NCI-H345 (cell line): ENCODE results near the gene ANGEL1.

Source experiments
- DNase-seq: peaks from one replicate; lab custom pipeline; 2025; lab: John Stamatoyannopoulos, UW

The ANGEL1 gene

DNA sequence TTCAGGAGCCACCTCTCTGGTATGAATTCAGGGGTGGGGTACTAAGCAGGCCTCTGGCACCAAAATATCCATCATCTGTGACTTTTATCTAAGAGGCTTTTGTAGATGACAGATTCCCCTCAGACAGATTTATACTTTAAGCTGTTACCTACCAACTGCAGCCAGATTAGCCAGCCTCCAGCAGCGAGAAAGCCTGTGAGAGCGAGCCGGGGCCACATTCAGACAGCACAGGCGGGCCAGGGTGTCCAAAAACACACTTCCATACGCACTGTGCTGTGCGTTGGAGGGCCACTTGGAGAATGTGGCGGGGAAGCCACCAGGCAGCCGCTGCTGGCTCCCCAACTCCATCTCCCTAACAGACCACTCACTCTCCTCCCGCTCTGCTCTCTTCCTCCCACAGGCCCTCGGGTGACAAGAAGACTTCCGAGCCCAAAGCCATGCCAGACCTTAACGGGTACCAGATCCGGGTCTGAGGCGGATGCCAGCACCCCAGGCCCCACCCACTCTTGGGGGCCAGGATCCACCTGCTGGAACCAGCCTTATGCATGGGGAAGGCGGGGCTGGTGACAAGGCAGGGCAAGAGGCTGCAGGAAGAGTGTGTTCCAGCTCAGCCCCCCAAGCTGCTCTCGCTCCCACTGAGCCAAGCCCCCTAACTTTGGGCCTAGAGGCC, 34.0 kb downstream of the ANGEL1 start:
- DNase-seq = no peak

DNA sequence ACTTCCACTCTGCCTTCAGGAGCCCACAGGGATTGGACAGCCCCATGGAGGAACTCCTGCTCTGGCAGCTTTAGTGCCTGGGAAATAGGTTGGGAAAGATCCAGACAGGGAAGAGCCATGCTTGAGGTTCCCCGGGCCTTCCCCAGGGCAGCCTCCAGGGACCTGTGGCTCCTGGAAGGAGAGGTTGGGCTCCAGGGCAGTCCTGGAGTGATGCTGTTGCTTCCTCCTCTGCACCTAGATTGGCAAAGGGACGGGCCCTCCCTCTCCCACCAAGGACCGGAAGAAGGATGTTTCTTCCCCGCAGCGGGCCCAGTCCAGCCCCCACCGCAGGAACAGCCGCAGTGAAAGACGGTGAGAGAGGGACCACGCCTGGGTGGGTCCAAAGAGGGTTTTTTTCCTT, 35.0 kb downstream of the ANGEL1 start:
- DNase-seq = no peak

DNA sequence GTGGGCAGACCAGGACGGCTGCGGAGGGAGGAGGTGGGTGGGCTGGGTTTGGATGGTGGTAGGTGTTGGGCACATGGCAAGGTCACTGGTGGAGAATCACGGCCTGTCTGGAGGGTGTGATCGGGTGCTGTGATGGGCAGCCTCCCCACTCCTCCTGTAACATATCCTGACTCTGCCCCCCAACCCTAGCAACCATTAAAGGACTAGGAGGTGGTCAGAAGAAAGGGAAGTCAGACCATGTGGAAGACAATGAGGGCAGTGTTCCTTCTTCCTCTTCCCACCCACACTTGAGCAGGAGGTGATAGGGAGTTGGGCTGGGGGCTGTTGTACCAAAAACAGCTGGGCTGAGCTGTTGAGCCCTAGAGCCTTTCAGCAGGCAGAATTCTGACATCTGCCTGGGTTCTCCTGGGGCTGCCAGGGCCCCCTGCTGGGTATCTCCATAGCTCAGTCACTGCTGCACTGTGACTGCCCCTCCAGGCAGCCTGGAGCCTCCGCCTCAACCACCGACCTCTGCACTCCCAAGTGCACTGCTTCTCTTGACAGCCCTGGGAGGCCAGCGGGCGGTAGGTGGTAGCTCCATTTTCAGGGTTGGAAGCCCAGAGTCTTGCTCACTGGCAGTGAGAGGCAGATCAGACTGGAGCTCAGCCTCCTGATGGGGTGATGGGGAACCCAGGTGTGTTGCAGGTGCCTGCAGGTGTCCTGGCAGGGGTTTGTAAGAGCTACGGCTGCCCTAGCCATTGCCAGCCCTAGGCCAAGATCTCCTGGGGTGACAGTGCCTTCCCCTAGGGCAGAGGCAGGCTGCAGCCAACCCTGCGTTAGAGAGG, 36.0 kb downstream of the ANGEL1 start:
- peak; percentile 33 for DNase-seq

DNA sequence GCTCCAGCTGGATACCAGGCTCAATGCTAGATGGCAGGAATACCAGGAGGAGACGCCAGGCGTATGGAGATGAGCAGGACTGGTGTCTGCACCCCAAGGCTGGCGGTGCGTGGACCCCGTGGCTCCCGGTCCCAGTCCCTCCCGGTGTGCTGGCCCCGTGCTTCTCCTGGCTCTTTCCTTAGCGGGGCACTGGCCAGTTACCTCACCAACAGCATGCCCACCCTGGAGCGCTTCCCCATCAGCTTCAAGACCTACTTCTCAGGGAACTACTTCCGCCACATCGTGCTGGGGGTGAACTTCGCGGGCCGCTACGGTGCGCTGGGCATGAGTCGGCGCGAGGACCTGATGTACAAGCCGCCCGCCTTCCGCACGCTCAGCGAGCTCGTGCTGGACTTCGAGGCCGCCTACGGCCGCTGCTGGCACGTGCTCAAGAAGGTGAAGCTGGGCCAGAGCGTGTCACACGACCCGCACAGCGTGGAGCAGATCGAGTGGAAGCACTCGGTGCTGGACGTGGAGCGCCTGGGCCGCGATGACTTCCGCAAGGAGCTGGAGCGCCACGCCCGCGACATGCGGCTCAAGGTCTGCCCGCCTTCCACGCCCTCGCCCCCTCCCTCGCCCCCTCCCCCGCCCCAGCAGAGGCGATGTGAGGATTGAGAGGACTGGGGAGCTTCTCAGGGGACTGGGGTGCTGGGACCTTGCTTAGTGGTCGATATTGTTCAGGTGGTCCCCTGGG, 36.8 kb downstream of the ANGEL1 start:
- DNase-seq = no peak

DNA sequence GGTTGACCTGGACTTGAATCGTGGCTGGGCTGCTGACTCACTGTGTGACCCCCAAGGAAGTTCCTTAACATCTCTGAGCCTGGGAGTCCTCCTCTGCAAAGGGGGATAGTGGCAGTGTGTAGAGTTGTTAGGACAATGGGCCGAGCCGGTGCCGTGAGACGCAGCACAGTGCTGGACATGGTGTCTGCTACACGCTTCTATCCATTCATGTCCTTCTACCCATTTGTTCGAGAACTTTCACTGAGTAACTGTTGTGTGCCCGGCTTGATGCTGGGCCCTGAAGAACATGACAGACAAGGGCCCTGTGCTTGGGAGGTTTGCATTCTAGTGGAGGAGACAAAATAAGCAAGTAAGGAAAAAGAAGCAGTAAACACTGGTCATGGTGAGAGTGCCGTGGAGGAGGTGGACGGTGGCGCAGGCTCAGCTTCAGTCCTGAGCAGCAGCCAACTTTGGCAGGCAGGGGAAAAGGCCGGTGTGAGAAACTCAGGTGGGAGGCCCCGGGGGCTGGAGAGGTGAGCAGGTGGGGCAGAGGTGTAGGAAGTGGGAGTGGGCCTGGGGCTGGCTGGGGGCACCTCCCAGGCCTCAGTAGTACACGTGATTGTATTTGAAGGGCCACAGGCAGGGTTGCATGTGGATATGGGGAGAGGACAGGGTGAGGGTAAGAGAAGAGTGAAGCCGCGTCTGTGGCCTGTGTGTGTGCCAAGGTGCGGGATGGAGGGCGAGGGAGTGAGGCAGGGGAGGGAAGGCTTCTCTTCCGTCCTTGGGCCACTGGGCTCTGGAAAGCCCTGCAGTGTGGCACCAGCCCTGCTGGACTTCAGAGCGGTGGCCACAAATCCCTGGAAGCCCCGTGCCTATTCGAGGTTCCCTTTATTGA, 37.6 kb downstream of the ANGEL1 start:
- DNase-seq = no peak

DNA sequence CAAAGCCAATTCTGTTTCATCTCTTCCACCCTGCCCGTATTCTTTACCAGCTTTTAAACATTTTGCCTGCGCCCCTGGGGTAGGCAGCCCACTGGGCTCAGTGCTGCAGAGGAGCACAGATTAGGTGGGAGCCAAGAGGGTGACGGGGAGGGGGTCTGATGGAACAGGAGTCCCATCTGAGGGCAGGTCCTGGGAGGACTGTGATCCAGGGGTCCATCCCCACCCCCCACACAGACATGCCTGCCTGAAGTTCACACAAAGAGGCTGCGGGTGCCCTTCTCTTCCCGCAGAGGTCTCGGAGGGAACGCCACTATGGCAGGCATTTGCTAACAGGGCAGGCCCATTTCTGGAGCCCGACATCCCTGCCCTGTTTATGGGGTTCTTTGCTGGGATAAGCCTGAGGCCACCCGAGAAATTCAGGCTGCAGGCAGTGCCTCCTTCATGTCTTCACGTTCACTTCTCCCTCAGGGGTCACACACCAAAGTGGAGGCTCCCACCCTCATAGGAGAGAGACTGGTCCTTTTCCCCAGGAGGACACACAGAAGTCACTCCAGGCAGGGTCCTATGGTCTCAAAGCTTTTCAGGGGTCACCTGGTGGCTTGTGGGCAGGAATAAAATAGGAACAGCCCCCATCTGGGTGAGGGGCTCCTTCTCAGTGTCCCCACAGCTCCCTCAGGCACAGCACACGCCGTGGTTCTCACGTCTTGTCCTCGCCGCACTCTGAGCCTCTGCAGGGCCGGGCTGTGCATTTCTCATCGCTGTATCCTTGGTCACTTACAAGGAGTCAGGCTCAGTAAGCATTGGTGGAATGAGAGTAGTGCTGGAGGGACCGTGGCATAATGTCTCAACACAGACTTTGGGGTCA, 38.5 kb downstream of the ANGEL1 start:
- DNase-seq = no peak

DNA sequence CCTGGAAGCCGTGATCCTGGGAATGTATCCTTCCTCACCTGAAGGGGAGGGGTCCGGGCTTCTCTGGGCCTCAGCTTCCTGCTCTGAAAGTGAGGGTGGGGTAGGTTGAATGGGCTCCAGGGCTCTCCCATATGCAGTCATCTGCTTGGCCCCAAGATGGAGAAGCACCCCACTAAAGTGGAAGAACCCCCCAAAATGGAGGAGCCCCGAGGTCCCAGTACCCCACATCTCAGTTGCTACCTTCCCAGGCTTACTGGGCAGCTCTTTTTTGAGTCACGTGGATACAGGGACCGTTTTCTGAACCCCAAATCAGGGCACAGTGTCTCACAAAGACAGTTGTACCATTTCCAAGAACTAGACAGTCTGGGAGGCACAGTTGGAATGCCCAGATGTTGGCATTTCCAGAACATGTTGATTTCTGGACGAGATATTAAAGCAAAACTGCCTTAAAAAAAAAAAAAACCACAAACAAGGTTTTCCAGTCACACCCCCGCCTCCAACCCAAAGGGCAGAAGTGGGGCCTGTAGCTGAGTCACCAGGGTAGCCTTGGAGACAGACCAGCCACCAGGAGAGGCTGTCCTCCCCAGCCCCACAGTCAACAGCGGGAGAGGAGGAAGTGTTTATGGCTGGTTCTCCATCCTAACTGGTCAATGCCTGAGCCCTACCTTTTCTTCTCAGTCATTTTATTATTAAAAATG, 39.3 kb downstream of the ANGEL1 start:
- no peak for DNase-seq

DNA sequence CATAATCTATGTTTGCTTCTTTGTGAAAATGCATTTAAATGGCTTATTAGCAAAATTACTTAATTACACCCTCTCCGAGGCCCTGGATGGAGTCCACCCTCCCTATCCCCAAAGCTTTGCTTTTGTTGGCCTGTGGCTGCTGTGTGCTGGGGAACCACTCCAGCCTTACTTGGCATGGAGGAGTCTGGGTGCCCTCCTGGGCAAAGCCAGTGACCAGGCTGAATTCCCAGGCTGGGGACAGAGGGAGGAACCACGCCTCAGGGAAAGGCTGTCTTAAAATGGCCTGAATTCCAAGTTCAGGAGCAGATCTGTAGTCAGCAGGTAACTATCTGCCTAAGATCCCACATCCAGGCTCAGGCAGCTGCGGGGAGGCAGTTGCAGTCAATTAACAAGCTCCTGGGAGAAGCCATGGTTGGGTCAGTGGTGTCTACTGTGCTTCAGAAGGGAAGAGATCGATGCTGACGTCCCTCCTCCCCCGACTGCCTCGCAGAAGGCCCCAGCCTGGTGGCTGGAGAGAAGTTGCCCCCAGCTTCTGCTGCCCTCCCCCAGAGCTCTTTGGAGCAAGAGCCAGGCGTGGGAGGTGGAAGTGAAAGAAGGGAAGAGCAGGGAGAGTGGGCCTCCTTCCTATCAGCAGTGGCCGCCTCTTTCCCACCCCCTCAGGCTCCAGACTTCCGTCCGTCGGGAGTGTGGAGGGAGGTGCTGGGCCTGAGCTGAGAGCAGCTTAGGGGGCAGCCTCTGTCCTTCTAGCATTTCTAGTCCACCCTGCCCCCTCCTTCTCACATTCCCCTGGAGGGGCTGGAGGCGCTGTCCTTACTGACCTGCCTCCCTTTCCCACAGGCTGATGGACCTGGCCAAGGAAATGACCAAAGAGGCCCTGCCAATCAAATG, 40.1 kb downstream of the ANGEL1 start:
- DNase-seq = no peak

DNA sequence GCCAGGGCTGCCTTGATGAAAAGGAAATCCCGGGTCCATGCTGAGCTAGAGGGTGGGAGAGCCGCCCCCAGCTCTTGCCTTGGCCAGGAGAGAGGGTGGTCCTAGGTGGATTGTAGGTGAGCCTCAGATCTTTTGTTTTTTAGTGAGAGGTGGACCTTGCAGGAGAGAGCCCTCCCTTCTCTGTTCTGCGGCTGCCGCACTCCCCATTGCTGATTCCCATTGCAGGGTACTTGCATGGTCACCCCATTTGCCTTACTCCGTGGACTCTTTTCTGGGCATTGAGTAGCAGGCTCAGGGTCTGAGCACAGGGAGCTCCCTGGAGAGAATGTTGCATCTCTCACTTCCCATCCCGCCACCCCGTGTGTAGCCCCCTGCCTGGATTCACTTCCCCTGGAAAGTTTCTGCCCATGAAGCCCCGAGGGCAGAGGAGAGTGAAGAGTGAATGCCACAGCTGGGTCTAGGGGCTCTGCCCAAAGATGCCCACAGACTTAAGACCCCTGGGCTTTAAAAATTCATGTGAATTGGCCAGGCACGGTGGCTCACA, 41.2 kb downstream of the ANGEL1 start:
- DNase-seq = no peak

DNA sequence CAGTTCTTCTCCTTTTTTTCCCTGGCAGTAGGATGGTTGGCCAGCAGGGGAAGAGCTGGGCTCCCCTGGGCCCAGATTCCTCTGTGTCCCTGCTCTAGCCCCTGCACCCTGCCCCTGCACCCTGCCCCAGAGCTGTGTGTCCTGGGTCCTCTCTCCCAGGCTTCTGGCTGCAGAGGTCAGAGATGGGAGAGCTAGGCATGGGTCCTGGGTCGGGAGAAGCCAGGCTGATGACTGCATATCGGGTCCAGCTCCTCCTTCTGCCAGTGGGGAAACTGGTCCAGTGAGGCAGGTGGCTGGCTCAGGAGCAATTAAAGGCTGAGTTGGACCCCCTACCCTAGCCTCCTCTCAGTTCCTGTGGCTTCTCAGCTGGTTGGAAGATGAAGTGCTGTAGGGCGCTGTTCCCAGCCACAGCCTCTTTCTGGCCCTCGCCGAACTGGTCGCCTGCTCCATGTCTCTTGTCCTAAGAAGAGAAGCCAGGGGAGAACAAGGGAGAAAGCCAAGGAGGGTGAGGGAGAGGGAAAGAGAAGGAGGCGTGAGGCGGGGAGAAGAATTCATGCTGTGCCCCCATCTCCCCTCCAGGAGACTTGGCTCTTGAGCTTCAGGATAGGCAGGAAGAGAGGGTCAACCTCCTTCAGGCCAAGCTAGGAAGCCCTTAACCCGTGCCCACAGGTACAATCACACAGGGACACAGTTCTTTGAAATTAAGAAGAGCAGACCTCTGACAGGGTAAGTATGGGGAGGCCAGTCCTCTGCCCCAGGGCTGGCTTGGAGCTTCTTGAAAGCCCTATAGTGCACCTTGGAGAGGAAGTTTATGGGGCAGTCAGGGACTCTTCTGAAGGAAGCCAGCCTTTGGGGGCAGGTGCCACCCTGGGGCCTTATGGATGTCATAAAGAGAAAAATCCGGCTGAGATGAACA, 41.9 kb downstream of the ANGEL1 start:
- DNase-seq = no peak

DNA sequence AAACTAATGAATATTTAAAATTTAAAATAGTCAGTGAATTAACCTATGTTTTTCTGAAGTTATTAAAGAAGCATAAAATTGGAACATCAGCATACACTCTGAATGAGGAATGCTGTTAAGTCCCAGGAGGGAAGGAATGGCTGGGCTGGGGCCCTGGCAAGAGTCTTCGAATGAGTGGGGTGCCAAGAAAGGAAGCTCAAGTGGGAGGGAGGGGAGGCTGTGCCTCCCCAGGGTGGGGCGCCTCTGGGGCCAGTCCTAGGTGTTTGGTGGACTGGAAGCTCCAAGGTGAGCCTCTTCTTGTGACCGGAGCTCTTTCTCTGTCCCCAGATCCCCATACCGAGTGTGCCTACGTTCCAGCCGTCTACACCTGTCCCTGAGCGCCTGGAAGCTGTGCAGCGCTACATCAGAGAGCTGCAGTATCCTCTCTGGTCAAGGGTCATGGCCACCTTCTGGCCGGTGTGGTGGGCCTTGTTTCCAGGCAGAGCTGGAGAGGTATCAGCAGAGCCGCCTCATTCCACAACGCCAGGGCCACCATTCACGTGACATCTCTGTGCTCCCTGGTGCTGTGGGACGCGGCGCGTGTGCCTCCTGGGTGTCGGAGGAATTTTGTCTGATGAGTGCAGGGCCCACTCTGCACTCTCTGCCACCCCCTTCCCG, 42.9 kb downstream of the ANGEL1 start:
- DNase-seq = no peak

DNA sequence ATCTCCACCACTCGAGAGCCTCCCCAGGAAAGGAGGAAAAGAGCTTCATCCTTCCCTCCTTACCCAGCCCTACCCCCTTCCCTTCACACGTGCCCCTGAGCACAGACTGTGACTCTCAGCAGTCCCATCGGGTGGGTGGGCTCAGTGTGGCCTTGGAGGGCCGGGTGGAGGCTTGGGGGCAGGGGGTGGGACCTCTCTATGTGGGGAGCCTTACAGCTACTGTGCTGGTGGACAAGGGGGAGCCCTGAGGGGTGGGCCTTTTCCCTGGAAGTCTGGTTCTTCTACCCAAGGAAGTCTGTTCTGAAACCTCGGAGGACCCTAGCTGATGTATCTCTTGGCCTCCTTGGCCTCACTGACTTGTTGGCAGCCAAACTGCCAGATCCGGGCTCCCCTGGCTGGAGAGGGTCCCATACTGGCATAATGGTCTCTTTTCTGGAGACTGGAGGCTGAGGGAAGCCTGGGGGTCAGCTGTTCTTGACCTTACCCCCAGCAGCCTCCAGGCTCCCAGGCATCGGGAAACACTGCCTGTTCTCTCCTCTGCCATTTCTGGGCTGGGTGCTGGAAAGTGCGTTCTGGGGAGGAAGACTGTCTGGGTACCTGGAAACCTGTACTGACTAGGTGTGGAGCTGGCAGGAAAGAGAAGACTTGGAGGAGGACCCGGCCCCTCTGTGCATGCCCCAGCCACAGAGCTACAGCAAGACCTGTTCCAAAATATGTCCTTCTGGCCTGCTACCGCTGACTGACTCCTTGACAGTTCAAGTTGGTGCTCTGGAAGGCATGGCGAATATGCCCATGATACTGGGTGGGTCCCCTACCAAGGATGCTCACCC, 43.8 kb downstream of the ANGEL1 start:
- no peak for DNase-seq

DNA sequence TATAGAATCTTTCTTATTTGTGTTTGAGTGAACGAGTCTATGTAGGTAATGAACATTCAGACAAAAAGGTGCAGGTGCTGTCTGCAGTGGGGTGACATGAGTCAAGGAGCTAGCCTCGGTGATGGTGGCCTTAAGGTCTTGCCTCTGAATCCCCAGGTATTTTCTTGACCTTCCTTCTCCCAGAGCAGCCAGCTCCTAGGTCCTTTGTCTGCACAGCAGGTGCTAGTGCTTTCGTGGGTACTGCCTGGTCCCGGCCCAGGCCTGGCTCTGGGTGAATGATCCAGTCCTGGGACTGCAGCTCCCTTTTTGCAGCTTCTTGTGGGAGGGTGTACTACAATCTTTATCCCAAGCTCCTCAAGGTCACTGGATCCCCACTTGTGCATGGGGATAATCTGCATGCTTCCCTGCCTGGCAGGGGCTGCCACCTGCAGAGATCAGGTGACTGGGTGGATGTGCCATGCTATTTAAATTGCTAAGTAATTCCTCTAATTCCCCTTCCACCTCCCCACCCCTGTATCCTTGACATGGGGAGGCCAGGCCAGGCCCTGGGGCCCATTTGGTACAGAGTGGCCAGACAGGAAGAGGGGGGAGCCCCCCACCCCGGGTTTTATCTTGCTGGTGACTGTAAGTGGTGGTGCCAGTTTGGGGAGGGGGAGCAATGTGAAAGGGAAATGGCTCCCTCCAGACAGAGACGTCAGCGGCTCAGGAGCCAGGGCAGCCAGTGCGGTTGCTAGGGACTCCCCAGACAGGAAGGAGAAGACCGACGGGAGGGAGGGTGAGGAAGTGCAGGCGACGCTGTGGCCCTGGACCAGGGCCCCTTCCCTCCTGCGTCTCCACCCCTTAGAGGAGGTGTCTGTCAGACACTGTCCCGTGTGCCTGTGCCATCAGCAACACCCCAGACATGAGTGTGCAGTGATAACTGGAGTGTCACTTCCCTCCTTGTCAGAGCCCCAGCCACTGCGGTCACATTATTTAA, 44.7 kb downstream of the ANGEL1 start:
- DNase-seq = no peak

DNA sequence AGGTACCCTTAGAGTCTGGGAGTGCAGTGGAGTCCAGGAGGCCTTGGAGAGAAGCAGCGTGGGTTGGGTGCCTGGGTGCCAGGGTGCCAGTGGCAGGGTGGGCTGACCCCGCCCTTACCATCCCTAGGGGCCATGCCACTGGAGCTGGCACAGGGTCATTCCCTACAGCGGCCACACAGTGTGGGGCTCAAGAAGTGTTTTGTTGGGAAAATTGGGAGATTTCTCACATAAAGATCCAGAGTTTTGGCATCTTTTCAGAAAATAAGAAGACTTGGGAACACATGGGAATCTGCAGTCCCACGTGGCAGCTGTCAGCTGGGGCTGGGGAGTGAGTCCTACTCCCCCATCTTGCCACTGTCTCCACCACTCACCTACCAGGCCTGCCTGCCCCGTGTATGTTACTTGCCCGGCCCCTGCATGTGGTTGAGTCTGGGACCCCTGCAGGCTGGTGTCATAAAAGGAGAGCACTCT, 47.2 kb downstream of the ANGEL1 start:
- no peak for DNase-seq
